GM23338 (cell line): ENCODE measurements around the gene DGLUCY. TPM values are rescaled to one million over a fixed set of nuclear protein-coding genes. Genes with fewer than 3 reads are reported as not detected.
"Not testable (repeated sequence)": the region's sequence is repeated elsewhere in the genome, so short reads cannot be mapped to it uniquely, and the experiment has no call there.

Experiments
- ATAC-seq: fragments of 200-7000 bp; cut with Tn5 transposase; 3 replicates; pipeline ENCODE4 v1.9.1; 2020
- DNase-seq: peaks from one replicate; pipeline ENCODE4 v3.0.0-alpha.2; 2015; ENCODE audit warnings: low spot score
- H2AFZ ChIP-seq: fragments of 200-600 bp; sonication (generic); 2 replicates; pipeline ENCODE4 v1.8.0; 2016; ENCODE audit warnings: antibody characterized with exemption, mild to moderate bottlenecking, moderate library complexity
- H3F3A ChIP-seq: fragments of 200-600 bp; sonication (generic); replicated peaks from 2 replicates; pipeline ENCODE4 v1.8.0; 2017; ENCODE audit warnings: antibody characterized with exemption, mixed run types, low read depth
- H3K27ac ChIP-seq: fragments of 200-600 bp; sonication (generic); 2 replicates; pipeline ENCODE4 v1.6.1; 2016; ENCODE audit warnings: low read depth
- H3K27me3 ChIP-seq: fragments of 200-600 bp; sonication (generic); 2 replicates; pipeline ENCODE4 v1.8.0; 2016; ENCODE audit warnings: mild to moderate bottlenecking, mixed run types, moderate library complexity; ENCODE audit not compliant: insufficient read depth
- H3K36me3 ChIP-seq: fragments of 200-600 bp; sonication (generic); 2 replicates; pipeline ENCODE4 v1.8.0; 2016; ENCODE audit warnings: mild to moderate bottlenecking; ENCODE audit not compliant: insufficient read depth
- H3K4me1 ChIP-seq: fragments of 200-600 bp; sonication (generic); 2 replicates; pipeline ENCODE4 v1.8.0; 2016; ENCODE audit warnings: mild to moderate bottlenecking, moderate library complexity; ENCODE audit not compliant: insufficient read depth
- H3K4me2 ChIP-seq: fragments of 200-600 bp; sonication (generic); 2 replicates; pipeline ENCODE4 v1.7.1; 2017; ENCODE audit warnings: mixed run types
- H3K4me3 ChIP-seq: fragments of 200-600 bp; sonication (generic); 2 replicates; pipeline ENCODE4 v1.6.1; 2016; ENCODE audit warnings: mixed run types
- H3K79me2 ChIP-seq: fragments of 200-600 bp; sonication (generic); replicated peaks from 2 replicates; pipeline ENCODE4 v1.8.0; 2017; ENCODE audit warnings: mild to moderate bottlenecking; ENCODE audit not compliant: insufficient read depth
- H3K9me2 ChIP-seq: fragments of 200-600 bp; sonication (generic); 2 replicates; pipeline ENCODE4 v1.8.0; 2017; ENCODE audit not compliant: insufficient read depth
- H4K20me1 ChIP-seq: fragments of 200-600 bp; sonication (generic); replicated peaks from 2 replicates; pipeline ENCODE4 v1.8.0; 2017; ENCODE audit warnings: mild to moderate bottlenecking; ENCODE audit not compliant: insufficient read depth
- H3K27ac Mint-ChIP-seq: 2 replicates; pipeline ENCODE4 v1.8.0; 2020; ENCODE audit warnings: inconsistent platforms, mild to moderate bottlenecking, moderate library complexity, mixed read lengths
- H3K27me3 Mint-ChIP-seq: 3 replicates; pipeline ENCODE4 v1.8.0; 2022; ENCODE audit warnings: low read depth, mild to moderate bottlenecking, moderate library complexity, mixed read lengths, inconsistent platforms; ENCODE audit not compliant: insufficient read depth, poor library complexity
- H3K36me3 Mint-ChIP-seq: 3 replicates; pipeline ENCODE4 v1.8.0; 2021; ENCODE audit warnings: low read depth, mild to moderate bottlenecking, inconsistent platforms, moderate library complexity, mixed read lengths
- H3K4me1 Mint-ChIP-seq: 3 replicates; pipeline ENCODE4 v1.8.0; 2020; ENCODE audit warnings: mild to moderate bottlenecking, inconsistent platforms, mixed read lengths
- H3K4me3 Mint-ChIP-seq: 3 replicates; pipeline ENCODE4 v1.8.0; 2021; ENCODE audit warnings: moderate library complexity, mild to moderate bottlenecking, inconsistent platforms, mixed read lengths
- H3K9me3 Mint-ChIP-seq: 3 replicates; pipeline ENCODE4 v1.8.0; 2020; ENCODE audit warnings: moderate library complexity, mild to moderate bottlenecking, inconsistent platforms, mixed read lengths
- CREB1 ChIP-seq: fragments of 250-450 bp; sonication (Bioruptor Pico); IDR thresholded peaks from 2 replicates; pipeline ENCODE4 v1.5.0; 2020; ENCODE audit warnings: low read depth, mild to moderate bottlenecking, moderate library complexity
- JUNB ChIP-seq: IDR thresholded peaks from one replicate; pipeline ENCODE4 v1.6.1; 2016; ENCODE audit warnings: antibody characterized with exemption; ENCODE audit not compliant: unreplicated experiment
- NANOG ChIP-seq: IDR thresholded peaks from 2 replicates; pipeline ENCODE4 v1.6.1; 2016; ENCODE audit warnings: antibody characterized with exemption, borderline replicate concordance
- POLR2AphosphoS5 ChIP-seq: IDR thresholded peaks from 2 replicates; pipeline ENCODE4 v1.6.1; 2016; ENCODE audit warnings: antibody characterized with exemption, low read depth
- STAT1 ChIP-seq: IDR thresholded peaks from one replicate; pipeline ENCODE4 v1.6.1; 2016; ENCODE audit warnings: antibody characterized with exemption; ENCODE audit not compliant: unreplicated experiment
- ZNF114 ChIP-seq: fragments of 250-450 bp; sonication (Bioruptor Pico); IDR thresholded peaks from 2 replicates; pipeline ENCODE4 v1.5.0; 2020; ENCODE audit warnings: mild to moderate bottlenecking, moderate library complexity
- ZNF331 ChIP-seq: fragments of 250-450 bp; sonication (Bioruptor Pico); IDR thresholded peaks from 2 replicates; pipeline ENCODE4 v1.5.0; 2020; ENCODE audit warnings: low read depth, mild to moderate bottlenecking, moderate library complexity
- polyA plus RNA-seq: library from polyadenylated mRNA; unstranded; fragments of >200 nt; fragmentation: Nextera tagmentation; extraction: Ambion mirVana; gene quantifications from 2 replicates; pipeline ENCODE4 v1.2.1, GENCODE V29; 2016
- total RNA-seq: library from RNA; depleted of rRNA; stranded (reverse); fragments of >200 nt; shearing (Covaris generic); gene quantifications from 2 replicates; pipeline ENCODE4 v1.2.3, GENCODE V29; 2014
- TF ChIP-seq, protein P1 (sequence below), 2 experiments: fragments of 200-600 bp in 1 of 2; sonication (generic) in 1 of 2; conservative IDR thresholded peaks; 2 replicates each; pipeline versions ENCODE4 v1.5.1 to v1.6.1; 2016 to 2017; ENCODE audit warnings: antibody characterized with exemption in 2 of 2, low read depth in 2 of 2, mild to moderate bottlenecking in 2 of 2, moderate library complexity in 1 of 2
- TF ChIP-seq, protein P2 (sequence below): IDR thresholded peaks from 2 replicates; pipeline ENCODE4 v1.6.1; 2016; ENCODE audit warnings: antibody characterized with exemption

Gene DGLUCY
- total and polyA plus RNA-seq, 2 experiments from 2014 or later = 14.6 to 31.6 TPM

DNA sequence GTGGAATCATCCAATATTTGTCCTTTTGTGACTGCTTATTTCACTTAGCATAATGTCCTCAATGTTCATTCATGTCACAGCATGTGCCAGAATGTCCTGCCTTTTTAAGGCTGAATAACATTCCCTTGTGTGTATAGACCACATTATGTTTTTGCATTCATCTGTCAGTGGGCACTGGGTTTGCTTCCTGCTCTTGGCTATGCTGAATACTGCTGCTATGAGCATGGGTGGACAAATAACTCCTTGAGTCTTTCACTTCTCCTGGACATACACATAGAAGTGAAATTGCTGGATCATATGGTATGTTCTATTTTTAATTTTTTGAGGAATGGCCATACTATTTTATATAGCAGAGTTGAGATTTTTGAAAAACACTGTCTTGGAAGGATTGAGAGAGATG is 83.8 kb downstream of the DGLUCY start:
- Mint-ChIP-seq H3K4me3 (no peak overlapping the region), H3K27ac (no peak overlapping the region), H3K27me3 (peaks cover 6% of the 10 kb centered on the region), H3K9me3 (no peaks in the 10 kb centered on the region), H3K4me1 (no peaks in the 10 kb centered on the region), H3K36me3 (peaks cover 16% of the 10 kb centered on the region; the same call in 2 of the 3 replicates)
- Histone ChIP-seq H3K27me3 (no peaks in the 10 kb centered on the region), H3K27ac (no peak overlapping the region), H3K36me3 (peaks cover 10% of the 10 kb centered on the region; the same call in 1 of the 2 replicates), H3F3A (no peaks in the 10 kb centered on the region), H4K20me1 (no peaks in the 10 kb centered on the region), H2AFZ (no peak overlapping the region), H3K4me1 (no peaks in the 10 kb centered on the region), H3K9me2 (no peaks in the 10 kb centered on the region), H3K4me2 (no peak overlapping the region), H3K4me3 (no peak overlapping the region), H3K79me2 (no peaks in the 10 kb centered on the region)
- TF ChIP-seq ZNF114 (no peak), POLR2AphosphoS5 (no peak)
- ATAC-seq (no peak), DNase-seq (no peak)

DNA sequence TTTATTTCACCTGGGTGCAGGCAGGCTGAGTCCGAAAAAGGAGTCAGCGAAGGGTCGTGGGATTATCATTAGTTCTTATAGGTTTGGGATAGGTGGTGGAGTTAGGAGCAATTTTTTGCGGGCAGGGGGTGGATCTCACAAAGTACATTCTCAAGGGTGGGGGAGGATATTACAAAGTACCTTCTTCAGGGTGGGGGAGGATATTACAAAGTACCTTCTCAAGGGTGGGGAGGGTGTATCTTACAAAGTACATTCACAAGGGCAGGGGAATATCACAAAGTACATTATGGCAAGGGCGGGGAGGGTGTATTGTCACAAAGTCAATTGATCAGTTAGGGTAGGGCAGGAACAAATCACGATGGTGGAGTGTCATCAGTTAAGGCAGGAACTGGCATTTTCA is 86.9 kb downstream of the DGLUCY start:
- H3K4me2 ChIP-seq, H3K27me3 Mint-ChIP-seq, H3K9me3 Mint-ChIP-seq, H3K27ac Mint-ChIP-seq, H3K4me1 ChIP-seq, ATAC-seq, H3K9me2 ChIP-seq, H3K4me3 Mint-ChIP-seq, DNase-seq, H3K79me2 ChIP-seq, H3F3A ChIP-seq, H3K27me3 ChIP-seq, H3K27ac ChIP-seq, H3K4me1 Mint-ChIP-seq, H4K20me1 ChIP-seq, H2AFZ ChIP-seq, H3K4me3 ChIP-seq: not testable (repeated sequence)
- H3K36me3 ChIP-seq = peaks cover 10% of the 10 kb centered on the region; the same call in 1 of the 2 replicates
- peaks cover 21% of the 10 kb centered on the region; the same call in 2 of the 3 replicates for H3K36me3 Mint-ChIP-seq

DNA sequence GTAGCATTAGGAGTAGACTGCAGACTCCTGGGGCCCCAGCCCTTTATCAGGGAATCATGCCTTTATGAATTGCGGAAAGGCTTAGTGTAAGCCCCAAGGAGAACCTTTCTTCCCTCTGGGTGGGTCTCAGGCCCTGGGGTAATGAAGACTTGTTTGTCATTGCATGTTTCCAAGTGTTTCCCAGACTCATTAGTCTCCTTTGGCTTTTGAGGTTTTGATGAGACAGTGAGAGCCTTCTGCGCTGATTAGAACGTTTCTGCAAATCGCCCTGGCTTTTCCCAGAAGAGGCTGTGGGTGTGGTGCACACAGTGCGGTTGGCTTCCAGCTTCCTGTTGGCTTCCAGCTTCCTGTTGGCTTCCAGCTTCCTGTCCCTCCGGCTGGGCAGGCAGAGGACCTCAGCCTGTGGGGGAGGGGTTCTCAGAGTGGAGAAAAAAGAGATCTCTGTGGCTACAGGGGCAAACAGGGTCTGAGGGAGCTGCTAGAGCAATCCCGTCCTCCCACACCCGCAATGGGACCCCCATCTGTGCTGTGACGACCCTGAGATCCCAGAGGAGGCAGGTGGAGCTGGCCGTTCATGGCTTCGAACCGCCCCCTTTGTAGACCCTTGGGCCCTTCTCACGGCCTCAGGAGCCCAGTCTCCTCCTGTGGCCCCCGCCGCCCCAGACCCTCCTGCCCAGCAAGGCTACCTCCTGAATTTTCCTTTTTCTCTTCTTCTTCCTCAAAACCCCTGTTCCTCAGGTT is 88.5 kb downstream of the DGLUCY start:
- H3K36me3 Mint-ChIP-seq = peaks cover 21% of the 10 kb centered on the region; the same call in 2 of the 3 replicates
- peaks cover 2% of the 10 kb centered on the region; the same call in 1 of the 3 replicates for H3K4me1 Mint-ChIP-seq
- peaks cover 10% of the 10 kb centered on the region; the same call in 1 of the 2 replicates for H3K36me3 ChIP-seq
- H3K27me3 ChIP-seq = no peaks in the 10 kb centered on the region
- no peaks in the 10 kb centered on the region for H3K4me1 ChIP-seq
- no peak for DNase-seq
- H3K9me2 ChIP-seq = no peaks in the 10 kb centered on the region
- no peak overlapping the region for H3K4me2 ChIP-seq
- no peaks in the 10 kb centered on the region for H3K9me3 Mint-ChIP-seq
- no peak overlapping the region for H2AFZ ChIP-seq
- H3K79me2 ChIP-seq = no peaks in the 10 kb centered on the region
- H3K4me3 ChIP-seq = no peak overlapping the region
- no peaks in the 10 kb centered on the region for H3F3A ChIP-seq
- no peak overlapping the region for H3K27ac Mint-ChIP-seq
- no peak for ATAC-seq
- H4K20me1 ChIP-seq = no peaks in the 10 kb centered on the region
- no peak overlapping the region for H3K4me3 Mint-ChIP-seq
- H3K27ac ChIP-seq = no peak overlapping the region
- H3K27me3 Mint-ChIP-seq = peaks cover 6% of the 10 kb centered on the region
- no peak for TF ChIP-seq NANOG
- no peak for TF ChIP-seq JUNB
- no peak for TF ChIP-seq STAT1
- TF ChIP-seq CREB1 (CRISPR knock-in tag) = no peak
- TF ChIP-seq, protein P1, sequence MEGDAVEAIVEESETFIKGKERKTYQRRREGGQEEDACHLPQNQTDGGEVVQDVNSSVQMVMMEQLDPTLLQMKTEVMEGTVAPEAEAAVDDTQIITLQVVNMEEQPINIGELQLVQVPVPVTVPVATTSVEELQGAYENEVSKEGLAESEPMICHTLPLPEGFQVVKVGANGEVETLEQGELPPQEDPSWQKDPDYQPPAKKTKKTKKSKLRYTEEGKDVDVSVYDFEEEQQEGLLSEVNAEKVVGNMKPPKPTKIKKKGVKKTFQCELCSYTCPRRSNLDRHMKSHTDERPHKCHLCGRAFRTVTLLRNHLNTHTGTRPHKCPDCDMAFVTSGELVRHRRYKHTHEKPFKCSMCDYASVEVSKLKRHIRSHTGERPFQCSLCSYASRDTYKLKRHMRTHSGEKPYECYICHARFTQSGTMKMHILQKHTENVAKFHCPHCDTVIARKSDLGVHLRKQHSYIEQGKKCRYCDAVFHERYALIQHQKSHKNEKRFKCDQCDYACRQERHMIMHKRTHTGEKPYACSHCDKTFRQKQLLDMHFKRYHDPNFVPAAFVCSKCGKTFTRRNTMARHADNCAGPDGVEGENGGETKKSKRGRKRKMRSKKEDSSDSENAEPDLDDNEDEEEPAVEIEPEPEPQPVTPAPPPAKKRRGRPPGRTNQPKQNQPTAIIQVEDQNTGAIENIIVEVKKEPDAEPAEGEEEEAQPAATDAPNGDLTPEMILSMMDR (conservative IDR thresholded peaks at IDR 0.05; ENCODE audit: low read depth in 2 of 2) = no peak
- TF ChIP-seq, protein P2, sequence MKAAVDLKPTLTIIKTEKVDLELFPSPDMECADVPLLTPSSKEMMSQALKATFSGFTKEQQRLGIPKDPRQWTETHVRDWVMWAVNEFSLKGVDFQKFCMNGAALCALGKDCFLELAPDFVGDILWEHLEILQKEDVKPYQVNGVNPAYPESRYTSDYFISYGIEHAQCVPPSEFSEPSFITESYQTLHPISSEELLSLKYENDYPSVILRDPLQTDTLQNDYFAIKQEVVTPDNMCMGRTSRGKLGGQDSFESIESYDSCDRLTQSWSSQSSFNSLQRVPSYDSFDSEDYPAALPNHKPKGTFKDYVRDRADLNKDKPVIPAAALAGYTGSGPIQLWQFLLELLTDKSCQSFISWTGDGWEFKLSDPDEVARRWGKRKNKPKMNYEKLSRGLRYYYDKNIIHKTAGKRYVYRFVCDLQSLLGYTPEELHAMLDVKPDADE = no peak
- no peak for TF ChIP-seq ZNF114
- no peak for TF ChIP-seq ZNF331 (CRISPR knock-in tag)
